ENCODE data around the gene GLP2R. TPM values are rescaled to one million over a fixed set of nuclear protein-coding genes. Genes with fewer than 3 reads are reported as not detected.

GLP2R gene
- polyA plus RNA-seq, 1 of the 3 experiments (the other 2 are of a cell fraction) = not detected

DNA sequence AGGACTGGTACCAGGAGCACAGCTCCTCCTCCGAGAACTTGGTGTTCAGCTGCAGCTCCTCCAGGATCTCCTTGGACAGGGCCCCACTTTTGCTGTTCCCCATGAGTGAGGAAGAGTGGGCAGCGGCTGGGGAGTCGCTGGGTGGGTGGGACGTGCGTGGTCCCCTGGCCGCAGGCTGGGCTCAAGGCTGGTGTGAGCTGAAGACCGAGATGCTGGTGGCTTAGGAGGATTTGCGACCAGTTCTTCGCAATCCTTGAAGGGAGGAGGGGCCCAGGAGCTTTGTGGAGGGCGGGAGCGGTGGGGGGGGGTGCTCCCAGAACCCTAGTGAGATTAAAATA is 79.3 kb downstream of the GLP2R start, which contains the start of gene RCVRN:
RCVRN (minus strand) TSS at position 194 of the 338 bp plus-strand sequence; CDS start at position 103, 91 bp downstream.
- WGBS (ENCODE audit: low lambda C conversion rate) = 5% methylated on average over 10 of the region's 11 CpGs
- CTCF ChIA-PET = interaction anchor here (0.6 to 1.0 kb wide), 2 partner anchors 21 to 710 kb away, joined by 3 read pairs; no protein-coding TSS in a partner anchor
- H3K9me3 ChIP-seq = no peaks in the 10 kb centered on the region

DNA sequence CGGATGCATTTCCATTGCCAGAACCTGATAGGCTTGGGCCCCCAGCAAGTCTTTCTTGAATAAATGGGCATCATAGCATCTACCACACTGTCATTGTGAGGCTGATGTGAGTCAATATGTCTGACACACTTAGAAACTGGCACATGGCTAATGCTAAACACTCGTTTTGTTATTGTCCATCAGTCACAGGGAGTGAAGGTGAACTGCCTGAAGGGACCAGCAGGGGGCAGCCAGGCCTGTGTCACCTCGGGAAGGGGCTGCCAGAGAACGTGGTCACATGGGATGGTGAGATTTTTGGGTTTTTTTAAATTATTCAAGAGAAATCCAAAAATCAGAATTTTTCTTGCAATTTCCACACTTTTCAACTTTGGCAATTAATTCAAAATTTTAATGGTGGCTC is 80.2 kb downstream of the GLP2R start:
- Histone ChIP-seq H3K4me2 (no peak overlapping the region), H2AFZ (ENCODE audit: low read depth) (no peak overlapping the region), H3K79me2 (ENCODE audit: insufficient read depth) (no peaks in the 10 kb centered on the region), H3K27me3 (ENCODE audit: insufficient read depth) (peaks cover 12% of the 10 kb centered on the region; the same call in 1 of the 2 replicates), H4K20me1 (ENCODE audit: insufficient read depth) (no peaks in the 10 kb centered on the region), H3K4me3 (ENCODE audit: low read depth in 2 of 2, low read length in 1 of 2) (peak overlapping the region in 1 of 2 experiments; percentile 39; a peak in 1 of 4 replicates), H3K9me3 (no peaks in the 10 kb centered on the region), H3K27ac (ENCODE audit: low read depth in 2 of 2, low read length in 1 of 2) (no peak overlapping the region), H3K9me2 (no peaks in the 10 kb centered on the region), H3F3A (replicated peaks; ENCODE audit: insufficient read depth) (no peaks in the 10 kb centered on the region), H3K9ac (no peak overlapping the region), H3K36me3 (replicated peaks in 1 of 2; ENCODE audit: control insufficient read depth in 1 of 2, insufficient read depth in 2 of 2, low read length in 1 of 2) (no peaks in the 10 kb centered on the region), H3K4me1 (ENCODE audit: control insufficient read depth in 1 of 2, insufficient read depth in 2 of 2, low read depth in 1 of 2, low read length in 1 of 2) (no peaks in the 10 kb centered on the region)
- WGBS (ENCODE audit: low lambda C conversion rate) = 11% methylated on average over 4 of the region's 4 CpGs
- DNase-seq = peak; percentile 64
- ChIA-PET CTCF (no interaction called here), POLR2A (no interaction called here)
- peak; percentile 48 for TF ChIP-seq CTCF (IDR thresholded peaks at IDR 0.05)
- TF ChIP-seq RAD21 (IDR thresholded peaks at IDR 0.05; ENCODE audit: low read length) = peak; percentile 18; the same call in 1 of the 2 replicates
- no peak for TF ChIP-seq GATA2 (CRISPR knock-in tag; IDR thresholded peaks at IDR 0.05)

More for the DNA sequence above, 79.3 kb downstream of the GLP2R start, which contains the start of gene RCVRN:
- DNase-seq = no peak
- H3K27ac ChIP-seq (ENCODE audit: low read depth in 2 of 2, low read length in 1 of 2) = no peak within 1 kb of the TSS
- no peak within 1 kb of the TSS for H3K4me2 ChIP-seq
- no peak within 1 kb of the TSS for H3K9ac ChIP-seq
- H3K36me3 ChIP-seq (replicated peaks in 1 of 2; ENCODE audit: control insufficient read depth in 1 of 2, insufficient read depth in 2 of 2, low read length in 1 of 2) = no peaks in the 10 kb centered on the region
- H3F3A ChIP-seq (replicated peaks; ENCODE audit: insufficient read depth) = no peaks in the 10 kb centered on the region
- POLR2A ChIA-PET = no interaction called here
- H4K20me1 ChIP-seq (ENCODE audit: insufficient read depth) = no peaks in the 10 kb centered on the region
- peaks cover 7% of the 10 kb centered on the region; the same call in 1 of the 2 replicates for H3K27me3 ChIP-seq (ENCODE audit: insufficient read depth)
- no peaks in the 10 kb centered on the region for H3K9me2 ChIP-seq
- TF ChIP-seq FOXJ3 (CRISPR knock-in tag; IDR thresholded peaks at IDR 0.05) (no peak), FOSL2 (IDR thresholded peaks at IDR 0.05; ENCODE audit: borderline replicate concordance, low read depth) (no peak), CTCF (IDR thresholded peaks at IDR 0.05) (no peak), CHD2 (IDR thresholded peaks at IDR 0.05; ENCODE audit: low read length, partially characterized antibody) (no peak), GATA2 (CRISPR knock-in tag; IDR thresholded peaks at IDR 0.05) (no peak), PBX3 (IDR thresholded peaks at IDR 0.05) (no peak), SIN3A (IDR thresholded peaks at IDR 0.05; ENCODE audit: borderline replicate concordance, low read depth, low read length) (no peak), ELF1 (IDR thresholded peaks at IDR 0.05) (no peak), EZH2phosphoT487 (IDR thresholded peaks at IDR 0.05; ENCODE audit: borderline replicate concordance, low read depth) (no peak)
- TF ChIP-seq, protein P1, sequence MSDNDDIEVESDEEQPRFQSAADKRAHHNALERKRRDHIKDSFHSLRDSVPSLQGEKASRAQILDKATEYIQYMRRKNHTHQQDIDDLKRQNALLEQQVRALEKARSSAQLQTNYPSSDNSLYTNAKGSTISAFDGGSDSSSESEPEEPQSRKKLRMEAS (IDR thresholded peaks at IDR 0.05; ENCODE audit: low read depth) = no peak
- no peaks in the 10 kb centered on the region for H3K4me1 ChIP-seq (ENCODE audit: control insufficient read depth in 1 of 2, insufficient read depth in 2 of 2, low read depth in 1 of 2, low read length in 1 of 2)
- H3K4me3 ChIP-seq (ENCODE audit: low read depth in 2 of 2, low read length in 1 of 2) = peak within 1 kb of the TSS in 1 of 2 experiments; percentile 39; a peak in 1 of 4 replicates
- H3K79me2 ChIP-seq (ENCODE audit: insufficient read depth) = no peaks in the 10 kb centered on the region
- H2AFZ ChIP-seq (ENCODE audit: low read depth) = no peak within 1 kb of the TSS
